A549 (cell line): ENCODE results near the gene STK33. TPM values are rescaled to one million over a fixed set of nuclear protein-coding genes. Genes with fewer than 3 reads are reported as not detected.

ENCODE experiments used
- ATAC-seq, 2 experiments: fragments of 200-7000 bp in 1 of 2; fragments of >200 bp in 1 of 2; cut with Nextera tagmentation in 1 of 2; cut with Tn5 transposase in 1 of 2; 3 replicates each; pipeline versions ENCODE4 v1.8.0 to v1.9.1; 2018 to 2020; ENCODE audit warnings: mild to moderate bottlenecking in 1 of 2, moderate library complexity in 1 of 2
- CTCF ChIA-PET: fragments of 300-600 bp; sonication (Branson Sonifier 250); formaldehyde crosslinking; extraction: SDS; loops from one replicate; lab custom pipeline; 2021; ENCODE audit warnings: antibody characterized with exemption, inconsistent platforms; lab: Yijun Ruan, JAX
- POLR2A ChIA-PET: fragments of 350-600 bp; formaldehyde crosslinking; extraction: SDS; loops from one replicate; lab custom pipeline; 2021; ENCODE audit warnings: antibody characterized with exemption, inconsistent platforms; lab: Yijun Ruan, JAX
- DNase-seq, 2 experiments: peaks; one replicate each; pipeline versions ENCODE4 v3.0.0 to v3.0.0-alpha.2; 2011 to 2016; ENCODE audit warnings: low read depth in 1 of 2, low spot score in 1 of 2
- FAIRE-seq: peaks from 2 replicates; lab custom pipeline; 2011; peaks lifted over from hg19 to GRCh38; lab: Jason Lieb, UNC
- H3K27ac ChIP-seq, 2 experiments: fragments of >200 bp; sonication (Bioruptor Twin); formaldehyde crosslinking; 3 replicates each; pipeline ENCODE4 v1.5.1; 2016 to 2017
- H3K4me1 ChIP-seq: fragments of >200 bp; sonication (Bioruptor Twin); formaldehyde crosslinking; 3 replicates; pipeline ENCODE4 v1.6.1; 2016
- H3K4me2 ChIP-seq: fragments of >200 bp; sonication (Bioruptor Twin); formaldehyde crosslinking; 3 replicates; pipeline ENCODE4 v1.6.1; 2016
- H3K4me3 ChIP-seq: fragments of >200 bp; sonication (Bioruptor Twin); formaldehyde crosslinking; 3 replicates; pipeline ENCODE4 v1.5.1; 2016
- H3K9me3 ChIP-seq: fragments of >200 bp; sonication (Bioruptor Twin); formaldehyde crosslinking; 3 replicates; pipeline ENCODE4 v1.6.1; 2016
- CTCF ChIP-seq: fragments of >200 bp; sonication (Bioruptor Twin); formaldehyde crosslinking; IDR thresholded peaks from 3 replicates; pipeline ENCODE4 v1.5.1; 2016
- ELK1 ChIP-seq: fragments of 150-350 bp; IDR thresholded peaks from 2 replicates; pipeline ENCODE4 v1.6.1; 2014; ENCODE audit warnings: low read depth, mild to moderate bottlenecking, low read length
- FOSB ChIP-seq: fragments of 250-450 bp; sonication (Bioruptor Pico); IDR thresholded peaks from 2 replicates; pipeline ENCODE4 v1.5.0; 2020; ENCODE audit warnings: mild to moderate bottlenecking, moderate library complexity
- FOSL2 ChIP-seq, 2 experiments: fragments of 450-650 bp in 1 of 2; fragments of >200 bp in 1 of 2; sonication (Bioruptor Twin) in 1 of 2; formaldehyde crosslinking; IDR thresholded peaks; 2 replicates each; pipeline versions ENCODE4 v1.5.0 to v1.6.1; 2016 to 2020; ENCODE audit warnings: mild to moderate bottlenecking in 1 of 2, moderate library complexity in 1 of 2
- HEYL ChIP-seq: fragments of 250-450 bp; sonication (Bioruptor Pico); IDR thresholded peaks from 2 replicates; pipeline ENCODE4 v1.8.0; 2021; ENCODE audit warnings: mild to moderate bottlenecking, moderate library complexity
- HOXB5 ChIP-seq: fragments of 250-450 bp; sonication (Bioruptor Pico); IDR thresholded peaks from 2 replicates; pipeline ENCODE4 v1.5.0; 2020; ENCODE audit warnings: mild to moderate bottlenecking, moderate library complexity
- JUN ChIP-seq, 2 experiments: fragments of >200 bp; sonication (Bioruptor Twin); formaldehyde crosslinking; IDR thresholded peaks; 2 replicates in 1 of 2; 3 replicates in 1 of 2; pipeline ENCODE4 v1.6.1; 2016 to 2017
- JUNB ChIP-seq: fragments of >200 bp; sonication (Bioruptor Twin); formaldehyde crosslinking; IDR thresholded peaks from 2 replicates; pipeline ENCODE4 v1.6.1; 2016
- MAFK ChIP-seq: fragments of 450-650 bp; IDR thresholded peaks from 2 replicates; pipeline ENCODE4 v1.6.1; 2014; ENCODE audit not compliant: partially characterized antibody
- NFE2L2 ChIP-seq: fragments of 150-350 bp; conservative IDR thresholded peaks from 2 replicates; pipeline ENCODE4 v1.6.1; 2014; ENCODE audit warnings: low read length
- NR3C1 ChIP-seq: fragments of >200 bp; sonication (Bioruptor Twin); formaldehyde crosslinking; IDR thresholded peaks from 3 replicates; pipeline ENCODE4 v1.6.1; 2017
- PBX3 ChIP-seq: IDR thresholded peaks from 2 replicates; pipeline ENCODE4 v1.6.1; 2012
- RAD21 ChIP-seq, 2 experiments: fragments of >200 bp in 1 of 2; sonication (Bioruptor Twin) in 1 of 2; formaldehyde crosslinking in 1 of 2; IDR thresholded peaks in 1 of 2; conservative IDR thresholded peaks in 1 of 2; 2 replicates in 1 of 2; 3 replicates in 1 of 2; pipeline ENCODE4 v1.6.1; 2012 to 2018; ENCODE audit warnings: inconsistent platforms in 1 of 2
- RNF2 ChIP-seq: fragments of 200-600 bp; sonication (generic); IDR thresholded peaks from 2 replicates; pipeline ENCODE4 v1.6.1; 2016; ENCODE audit warnings: low read depth, mild to moderate bottlenecking, antibody characterized with exemption, moderate library complexity, borderline replicate concordance
- SMC3 ChIP-seq: fragments of >200 bp; sonication (Bioruptor Twin); formaldehyde crosslinking; IDR thresholded peaks from 3 replicates; pipeline ENCODE4 v1.6.1; 2018; ENCODE audit warnings: inconsistent platforms
- SREBF2 ChIP-seq: fragments of 450-650 bp; IDR thresholded peaks from 2 replicates; pipeline ENCODE4 v1.6.1; 2014; ENCODE audit warnings: mild to moderate bottlenecking, moderate library complexity
- WGBS: methylation state at CpG from one replicate; pipeline ENCODE4 v1.1.6; 2017; ENCODE audit errors: missing lambda C conversion rate; 5-methylcytosine and 5-hydroxymethylcytosine counted together
- polyA plus RNA-seq, 4 experiments: library from polyadenylated mRNA; depleted of rRNA in 3 of 4; stranded (reverse); fragments of >200 nt; fragmentation: RNase III in 1 of 4; extraction: RNeasy Plus Mini Kit Qiagen cat#74134 plus additional on column Dnase treatment in 1 of 4; gene quantifications; 2 replicates in 3 of 4; 3 replicates in 1 of 4; pipeline ENCODE4 v1.2.3, GENCODE V29; 2011 to 2017
- TF ChIP-seq, protein P1 (sequence below): fragments of 250-450 bp; sonication (Bioruptor Pico); IDR thresholded peaks from 2 replicates; pipeline ENCODE4 v1.5.0; 2021; ENCODE audit warnings: mild to moderate bottlenecking, moderate library complexity, borderline replicate concordance

Gene STK33
- polyA plus RNA-seq, 2 of the 4 experiments (the other 2 are of a cell fraction), result 5.2 to 5.8 TPM

DNA sequence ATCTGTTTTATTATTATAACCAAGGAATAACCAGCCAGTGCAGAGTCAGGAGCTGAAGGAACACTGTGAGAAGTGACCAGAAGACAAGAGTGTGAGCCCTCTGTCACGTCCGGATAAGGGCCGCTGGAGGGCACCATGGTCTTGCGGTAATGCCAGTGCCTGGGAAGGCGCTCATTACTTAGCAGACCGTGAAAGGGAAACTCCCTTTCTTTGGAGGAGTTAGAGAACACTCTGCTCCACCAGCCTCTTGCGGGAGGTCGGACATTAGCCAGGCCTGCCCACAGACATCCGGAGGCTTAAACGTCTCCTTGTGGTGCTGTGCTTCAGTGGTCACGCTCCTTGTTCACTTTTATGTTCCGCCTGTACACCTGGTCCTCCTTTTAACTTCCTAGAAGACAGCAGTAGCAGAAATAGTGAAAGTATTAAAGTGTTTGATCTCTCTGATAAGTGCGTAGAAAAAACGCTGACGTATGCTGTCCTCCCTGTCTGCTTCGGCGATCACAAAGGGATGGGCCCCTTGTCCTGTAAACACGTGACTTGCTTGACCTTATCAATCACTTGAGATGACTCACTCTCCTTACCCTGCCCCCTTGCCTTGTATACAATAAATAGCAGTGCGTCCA lies 209.7 kb downstream of the STK33 start:
- 77% methylated on average over 19 of the region's 19 CpGs for WGBS
- no peaks in the 10 kb centered on the region for H3K4me1 ChIP-seq
- H3K27ac ChIP-seq, result no peak overlapping the region
- no peaks in the 10 kb centered on the region for H3K9me3 ChIP-seq
- FAIRE-seq (no peak), ATAC-seq (peak in 1 of 2 experiments; percentile 58; a peak in 2 of 6 replicates), DNase-seq (peak in 1 of 2 experiments; percentile 22)
- ChIA-PET CTCF (no interaction called here), POLR2A (no interaction called here)
- no peak for TF ChIP-seq HOXB5 (CRISPR knock-in tag)
- no peak for TF ChIP-seq FOSL2 (IDR thresholded peaks at IDR 0.05)
- TF ChIP-seq FOSL2 (CRISPR knock-in tag; IDR thresholded peaks at IDR 0.05), result no peak
- TF ChIP-seq, protein P1, sequence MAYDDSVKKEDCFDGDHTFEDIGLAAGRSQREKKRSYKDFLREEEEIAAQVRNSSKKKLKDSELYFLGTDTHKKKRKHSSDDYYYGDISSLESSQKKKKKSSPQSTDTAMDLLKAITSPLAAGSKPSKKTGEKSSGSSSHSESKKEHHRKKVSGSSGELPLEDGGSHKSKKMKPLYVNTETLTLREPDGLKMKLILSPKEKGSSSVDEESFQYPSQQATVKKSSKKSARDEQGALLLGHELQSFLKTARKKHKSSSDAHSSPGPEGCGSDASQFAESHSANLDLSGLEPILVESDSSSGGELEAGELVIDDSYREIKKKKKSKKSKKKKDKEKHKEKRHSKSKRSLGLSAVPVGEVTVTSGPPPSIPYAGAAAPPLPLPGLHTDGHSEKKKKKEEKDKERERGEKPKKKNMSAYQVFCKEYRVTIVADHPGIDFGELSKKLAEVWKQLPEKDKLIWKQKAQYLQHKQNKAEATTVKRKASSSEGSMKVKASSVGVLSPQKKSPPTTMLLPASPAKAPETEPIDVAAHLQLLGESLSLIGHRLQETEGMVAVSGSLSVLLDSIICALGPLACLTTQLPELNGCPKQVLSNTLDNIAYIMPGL, result no peak
- no peak for TF ChIP-seq JUN (IDR thresholded peaks at IDR 0.05)
- no peak for TF ChIP-seq HEYL (CRISPR knock-in tag)
- peak; percentile 12 for TF ChIP-seq MAFK
- no peak for TF ChIP-seq PBX3
- TF ChIP-seq JUNB, result no peak
- TF ChIP-seq FOSB (CRISPR knock-in tag), result no peak
- TF ChIP-seq SMC3, result no peak
- no peak for TF ChIP-seq SREBF2
- TF ChIP-seq NR3C1, result no peak
- TF ChIP-seq RAD21 (conservative IDR thresholded peaks at IDR 0.05 in 1 of 2, IDR thresholded peaks at IDR 0.05 in 1 of 2), result peak in 1 of 2 experiments; percentile 13; a peak in 1 of 5 replicates
- TF ChIP-seq CTCF, result no peak
- no peak overlapping the region for H3K4me3 ChIP-seq
- no peak overlapping the region for H3K4me2 ChIP-seq

DNA sequence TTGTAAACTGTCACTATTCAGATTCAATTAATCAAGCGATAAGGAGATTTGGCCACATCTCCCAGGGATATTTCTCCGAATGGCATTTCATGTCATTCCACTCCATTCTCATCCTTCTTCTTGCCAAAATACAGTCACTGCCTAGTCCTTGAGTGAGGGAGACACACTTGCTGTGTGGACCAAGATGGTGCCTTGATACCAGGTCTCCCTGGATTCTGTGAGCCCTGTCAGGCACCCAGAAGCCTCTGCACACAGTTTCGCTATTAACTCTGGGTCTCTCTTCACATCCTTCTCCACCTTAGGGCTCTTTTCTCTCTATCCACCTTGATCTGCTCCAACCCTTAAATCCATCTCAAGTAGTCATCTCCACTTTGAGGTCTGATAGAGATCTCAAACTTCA lies 210.4 kb downstream of the STK33 start:
- WGBS, result 97% methylated on average over 3 of the region's 3 CpGs
- POLR2A ChIA-PET, result no interaction called here
- ATAC-seq, result no peak
- CTCF ChIA-PET, result interaction anchor here (0.6 kb wide), 1 partner anchor 784 kb away, joined by 3 read pairs; no protein-coding TSS in a partner anchor
- no peak for DNase-seq
- FAIRE-seq, result no peak
- no peaks in the 10 kb centered on the region for H3K4me1 ChIP-seq
- no peak overlapping the region for H3K4me3 ChIP-seq
- TF ChIP-seq HEYL (CRISPR knock-in tag), result no peak
- TF ChIP-seq, protein P1, result no peak
- TF ChIP-seq RNF2, result no peak
- TF ChIP-seq ELK1, result no peak
- no peak for TF ChIP-seq NFE2L2
- no peak for TF ChIP-seq FOSL2 (IDR thresholded peaks at IDR 0.05)
- TF ChIP-seq FOSL2 (CRISPR knock-in tag; IDR thresholded peaks at IDR 0.05), result no peak
- H3K27ac ChIP-seq, result no peak overlapping the region
- H3K4me2 ChIP-seq, result no peak overlapping the region
- no peaks in the 10 kb centered on the region for H3K9me3 ChIP-seq
